IPS DF 6.9 (cell line): ENCODE results near the gene ALDH1A2.
A peak's percentile ranks its signal among the peaks of the same experiment; 100 is the strongest.
"Not testable (repeated sequence)": the region's sequence is repeated elsewhere in the genome, so short reads cannot be mapped to it uniquely, and the experiment has no call there.

Source experiments
- DNase-seq: peaks from one replicate; pipeline ENCODE4 v3.0.0-alpha.2; 2013; ENCODE audit warnings: low read depth, low spot score
- H3K27ac ChIP-seq: one replicate; pipeline ENCODE4 v1.5.1; 2013; ENCODE audit warnings: low read length, control low read depth
- H3K27me3 ChIP-seq: 2 replicates; pipeline ENCODE4 v1.6.1; 2013; ENCODE audit warnings: mild to moderate bottlenecking, low read length; ENCODE audit not compliant: control insufficient read depth, insufficient read depth
- H3K36me3 ChIP-seq: 2 replicates; pipeline ENCODE4 v1.6.1; 2013; ENCODE audit warnings: low read length; ENCODE audit not compliant: control insufficient read depth, insufficient read depth
- H3K4me1 ChIP-seq: 2 replicates; pipeline ENCODE4 v1.6.1; 2013; ENCODE audit warnings: low read length; ENCODE audit not compliant: control insufficient read depth, insufficient read depth
- H3K4me3 ChIP-seq: 2 replicates; pipeline ENCODE4 v1.5.1; 2013; ENCODE audit warnings: mild to moderate bottlenecking, low read length
- H3K9me3 ChIP-seq: 2 replicates; pipeline ENCODE4 v1.6.1; 2013; ENCODE audit warnings: low read length, inconsistent platforms; ENCODE audit not compliant: control insufficient read depth, insufficient read depth
- WGBS: extraction: QIAGEN DNeasy Blood & Tissue Kit; methylation state at CpG from one replicate; pipeline ENCODE4 v1.1.7; 2013; ENCODE audit warnings: mixed read lengths, missing lambda C conversion rate; ENCODE audit not compliant: insufficient read length, insufficient coverage; 5-methylcytosine and 5-hydroxymethylcytosine counted together

Gene ALDH1A2

GRCh38 chr15:58065445-58066041, at the start of gene ALDH1A2:
TSS of gene ALDH1A2 (minus strand) at chr15:58065711. CDS start at chr15:58065650, 61 bp downstream.
- H3K36me3 ChIP-seq = no peaks in the 10 kb centered on the region
- no peaks in the 10 kb centered on the region for H3K9me3 ChIP-seq
- no peaks in the 10 kb centered on the region for H3K4me1 ChIP-seq
- no CpG with 5 or more reads among the region's 75 CpGs for WGBS
- DNase-seq = no peak
- peak within 1 kb of the TSS; percentile 62; the same call in 1 of the 2 replicates for H3K4me3 ChIP-seq
- peaks cover 43% of the 10 kb centered on the region for H3K27me3 ChIP-seq
- no peak within 1 kb of the TSS for H3K27ac ChIP-seq

GRCh38 chr15:58114812-58115211, 49.3 kb upstream of the ALDH1A2 start:
- H3K27ac ChIP-seq = no peak overlapping the region
- no peak overlapping the region for H3K4me3 ChIP-seq
- DNase-seq = no peak
- H3K4me1 ChIP-seq = no peaks in the 10 kb centered on the region
- H3K9me3 ChIP-seq = no peaks in the 10 kb centered on the region
- no peaks in the 10 kb centered on the region for H3K27me3 ChIP-seq
- H3K36me3 ChIP-seq = no peaks in the 10 kb centered on the region

GRCh38 chr15:58114388-58114787, 48.9 kb upstream of the ALDH1A2 start:
- WGBS = no CpG with 5 or more reads among the region's 3 CpGs
- Histone ChIP-seq H3K27ac (no peak overlapping the region), H3K27me3 (no peaks in the 10 kb centered on the region), H3K9me3 (no peaks in the 10 kb centered on the region), H3K4me1 (no peaks in the 10 kb centered on the region), H3K4me3 (no peak overlapping the region), H3K36me3 (no peaks in the 10 kb centered on the region)
- no peak for DNase-seq

- not testable (repeated sequence) for H3K4me1 ChIP-seq, H3K4me3 ChIP-seq, H3K27ac ChIP-seq, DNase-seq, H3K36me3 ChIP-seq, H3K9me3 ChIP-seq, H3K27me3 ChIP-seq
- WGBS = no CpG with 5 or more reads among the region's 5 CpGs
Measured at GRCh38 chr15:58113358-58113757, 47.8 kb upstream of the ALDH1A2 start.

- Histone ChIP-seq H3K27ac (no peak overlapping the region), H3K9me3 (no peaks in the 10 kb centered on the region), H3K4me1 (no peaks in the 10 kb centered on the region), H3K27me3 (no peaks in the 10 kb centered on the region), H3K4me3 (no peak overlapping the region), H3K36me3 (no peaks in the 10 kb centered on the region)
- no CpG with 5 or more reads among the region's 5 CpGs for WGBS
- DNase-seq = no peak
Measured at GRCh38 chr15:58111718-58112104, 46.2 kb upstream of the ALDH1A2 start.

- no peaks in the 10 kb centered on the region for H3K27me3 ChIP-seq
- H3K4me1 ChIP-seq = no peaks in the 10 kb centered on the region
- H3K27ac ChIP-seq = no peak overlapping the region
- no peaks in the 10 kb centered on the region for H3K36me3 ChIP-seq
- no CpG with 5 or more reads among the region's 6 CpGs for WGBS
- H3K4me3 ChIP-seq = no peak overlapping the region
- no peaks in the 10 kb centered on the region for H3K9me3 ChIP-seq
- no peak for DNase-seq
Measured at GRCh38 chr15:58110999-58111717, 45.6 kb upstream of the ALDH1A2 start.

- Histone ChIP-seq H3K27ac (no peak overlapping the region), H3K9me3 (no peaks in the 10 kb centered on the region), H3K27me3 (no peaks in the 10 kb centered on the region), H3K4me3 (no peak overlapping the region), H3K4me1 (no peaks in the 10 kb centered on the region), H3K36me3 (no peaks in the 10 kb centered on the region)
- WGBS = no CpG with 5 or more reads among the region's 3 CpGs
- DNase-seq = no peak
Measured at GRCh38 chr15:58109419-58109818, 43.9 kb upstream of the ALDH1A2 start.

GRCh38 chr15:58108117-58108516, 42.6 kb upstream of the ALDH1A2 start:
- DNase-seq = no peak
- Histone ChIP-seq H3K27ac (no peak overlapping the region), H3K4me3 (no peak overlapping the region), H3K27me3 (no peaks in the 10 kb centered on the region), H3K4me1 (no peaks in the 10 kb centered on the region), H3K36me3 (no peaks in the 10 kb centered on the region), H3K9me3 (no peaks in the 10 kb centered on the region)
- WGBS = no CpG with 5 or more reads among the region's 2 CpGs

- H3K27me3 ChIP-seq = no peaks in the 10 kb centered on the region
- no peak overlapping the region for H3K4me3 ChIP-seq
- no peaks in the 10 kb centered on the region for H3K9me3 ChIP-seq
- H3K27ac ChIP-seq = no peak overlapping the region
- H3K4me1 ChIP-seq = no peaks in the 10 kb centered on the region
- no peaks in the 10 kb centered on the region for H3K36me3 ChIP-seq
- no peak for DNase-seq
Measured at GRCh38 chr15:58103482-58103881, 38.0 kb upstream of the ALDH1A2 start.

- no peaks in the 10 kb centered on the region for H3K36me3 ChIP-seq
- no peaks in the 10 kb centered on the region for H3K4me1 ChIP-seq
- no peaks in the 10 kb centered on the region for H3K9me3 ChIP-seq
- H3K27ac ChIP-seq = no peak overlapping the region
- H3K4me3 ChIP-seq = no peak overlapping the region
- H3K27me3 ChIP-seq = no peaks in the 10 kb centered on the region
- no CpG with 5 or more reads among the region's 6 CpGs for WGBS
- no peak for DNase-seq
Measured at GRCh38 chr15:58096529-58097084, 31.1 kb upstream of the ALDH1A2 start.

- no peaks in the 10 kb centered on the region for H3K4me1 ChIP-seq
- no peaks in the 10 kb centered on the region for H3K27me3 ChIP-seq
- no peak for DNase-seq
- no peak overlapping the region for H3K4me3 ChIP-seq
- no peaks in the 10 kb centered on the region for H3K36me3 ChIP-seq
- no CpG with 5 or more reads among the region's 2 CpGs for WGBS
- no peak overlapping the region for H3K27ac ChIP-seq
- H3K9me3 ChIP-seq = no peaks in the 10 kb centered on the region
Measured at GRCh38 chr15:58095415-58095814, 29.9 kb upstream of the ALDH1A2 start.
